ENCODE data around the gene DNAH9.

The DNAH9 gene

DNA sequence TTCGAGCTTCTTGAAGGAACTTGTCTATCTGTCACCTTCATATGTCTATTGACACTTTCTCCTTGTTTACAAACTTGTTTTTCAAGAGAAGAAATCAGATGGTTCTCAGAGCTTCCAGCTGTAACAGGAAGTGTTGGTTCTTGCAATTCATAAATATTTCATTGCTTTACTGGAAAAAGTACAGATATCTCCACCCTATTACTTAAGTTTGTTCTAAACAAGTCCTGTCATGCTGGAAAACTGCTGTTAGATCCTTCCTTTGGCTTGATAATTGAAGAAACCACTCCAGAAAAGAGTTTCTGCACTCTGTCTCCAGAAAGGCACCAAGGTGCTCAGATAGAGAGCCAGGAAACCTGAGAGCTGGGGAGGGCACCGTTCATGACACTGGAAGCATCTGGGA is 181.6 kb downstream of the DNAH9 start:
- H3K27ac ChIP-seq (ENCODE audit: low read depth, low read length): no peak overlapping the region
- no peaks in the 10 kb centered on the region for H3K36me3 ChIP-seq (ENCODE audit: control insufficient read depth in 5 of 5, insufficient read depth in 5 of 5, low read length in 5 of 5)
- H3K9me3 ChIP-seq (ENCODE audit: control insufficient read depth in 5 of 5, low read length in 5 of 5): no peaks in the 10 kb centered on the region
- no peak overlapping the region for H3K4me3 ChIP-seq (ENCODE audit: low read depth in 1 of 5, low read length in 5 of 5)
- H3K9ac ChIP-seq (ENCODE audit: low read length in 5 of 5): no peak overlapping the region
- H3K27me3 ChIP-seq (ENCODE audit: control insufficient read depth in 5 of 5, insufficient read depth in 4 of 5, low read length in 5 of 5): no peaks in the 10 kb centered on the region
- peaks cover 0 to 14% (median 11%) of the 10 kb centered on the region in 5 donors for H3K4me1 ChIP-seq (ENCODE audit: control insufficient read depth in 5 of 5, insufficient read depth in 5 of 5, low read length in 5 of 5)

DNA sequence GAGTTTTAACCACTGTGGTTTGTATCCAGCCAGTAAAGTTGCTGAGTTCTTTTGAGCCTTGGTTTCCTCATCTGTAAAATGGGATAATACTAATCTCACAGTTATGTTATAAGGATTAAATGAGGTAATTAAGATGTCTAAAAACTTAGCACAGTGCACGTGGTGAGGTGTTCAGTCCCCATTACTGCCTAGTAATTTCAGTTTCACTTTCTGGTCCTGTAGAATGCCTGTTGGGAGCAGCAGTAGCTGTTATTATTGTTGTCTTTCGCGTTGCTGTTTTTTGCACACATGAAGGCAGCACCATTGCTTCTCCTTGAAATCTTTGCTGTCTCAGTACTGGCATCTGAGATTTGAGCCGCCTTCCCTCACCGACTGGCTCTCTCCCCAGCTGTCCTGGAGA is 182.4 kb downstream of the DNAH9 start:
- no peaks in the 10 kb centered on the region for H3K36me3 ChIP-seq (ENCODE audit: control insufficient read depth in 5 of 5, insufficient read depth in 5 of 5, low read length in 5 of 5)
- no peak overlapping the region for H3K9ac ChIP-seq (ENCODE audit: low read length in 5 of 5)
- no peaks in the 10 kb centered on the region for H3K27me3 ChIP-seq (ENCODE audit: control insufficient read depth in 5 of 5, insufficient read depth in 4 of 5, low read length in 5 of 5)
- peak overlapping the region in 2 of 5 donors; percentile 3 to 39 for H3K4me3 ChIP-seq (ENCODE audit: low read depth in 1 of 5, low read length in 5 of 5)
- H3K9me3 ChIP-seq (ENCODE audit: control insufficient read depth in 5 of 5, low read length in 5 of 5): no peaks in the 10 kb centered on the region
- H3K27ac ChIP-seq (ENCODE audit: low read depth, low read length): no peak overlapping the region
- H3K4me1 ChIP-seq (ENCODE audit: control insufficient read depth in 5 of 5, insufficient read depth in 5 of 5, low read length in 5 of 5): peaks cover 0 to 14% (median 11%) of the 10 kb centered on the region in 5 donors

DNA sequence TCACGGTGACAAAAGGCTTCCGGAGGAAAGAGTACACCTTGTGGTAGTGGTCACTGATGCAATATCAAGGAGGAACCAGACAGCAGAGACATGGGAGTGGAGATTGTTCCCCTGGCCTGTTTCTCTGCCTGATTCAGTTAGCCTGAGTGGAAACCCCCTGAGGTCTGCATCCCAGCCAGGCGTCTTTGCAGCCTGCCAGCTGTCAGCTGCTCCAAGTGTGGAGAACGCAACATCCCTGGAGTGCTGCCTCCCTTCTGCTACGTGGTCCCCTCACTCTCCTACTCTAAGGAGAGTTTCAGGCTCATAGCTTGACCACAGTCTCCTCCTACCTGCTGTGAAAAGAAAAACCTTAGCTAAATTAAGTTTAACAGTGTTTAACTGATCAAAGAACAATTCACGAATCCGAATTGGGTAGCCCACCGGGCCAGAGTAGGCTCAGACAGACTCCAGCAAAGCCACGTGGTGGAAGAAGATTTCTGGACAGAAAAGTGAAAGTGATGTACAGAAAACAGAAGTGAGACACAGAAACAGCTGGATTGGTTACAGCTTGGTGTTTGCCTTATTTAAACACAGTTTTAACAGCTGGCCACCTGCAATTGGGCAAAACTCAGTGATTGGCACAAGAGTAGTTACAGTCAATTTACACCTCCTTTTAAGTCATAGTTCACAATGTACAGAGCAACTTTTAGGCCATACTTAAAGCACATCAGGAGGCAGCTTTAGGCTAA is 188.6 kb downstream of the DNAH9 start:
- Histone ChIP-seq H3K4me1 (ENCODE audit: control insufficient read depth in 5 of 5, insufficient read depth in 5 of 5, low read length in 5 of 5) (no peaks in the 10 kb centered on the region), H3K9me3 (ENCODE audit: control insufficient read depth in 5 of 5, low read length in 5 of 5) (peaks cover 0 to 12% (median 6%) of the 10 kb centered on the region in 5 donors), H3K9ac (ENCODE audit: low read length in 5 of 5) (no peak overlapping the region), H3K27me3 (ENCODE audit: control insufficient read depth in 5 of 5, insufficient read depth in 4 of 5, low read length in 5 of 5) (no peaks in the 10 kb centered on the region), H3K27ac (ENCODE audit: low read depth, low read length) (no peak overlapping the region), H3K36me3 (ENCODE audit: control insufficient read depth in 5 of 5, insufficient read depth in 5 of 5, low read length in 5 of 5) (no peaks in the 10 kb centered on the region), H3K4me3 (ENCODE audit: low read depth in 1 of 5, low read length in 5 of 5) (no peak overlapping the region)

DNA sequence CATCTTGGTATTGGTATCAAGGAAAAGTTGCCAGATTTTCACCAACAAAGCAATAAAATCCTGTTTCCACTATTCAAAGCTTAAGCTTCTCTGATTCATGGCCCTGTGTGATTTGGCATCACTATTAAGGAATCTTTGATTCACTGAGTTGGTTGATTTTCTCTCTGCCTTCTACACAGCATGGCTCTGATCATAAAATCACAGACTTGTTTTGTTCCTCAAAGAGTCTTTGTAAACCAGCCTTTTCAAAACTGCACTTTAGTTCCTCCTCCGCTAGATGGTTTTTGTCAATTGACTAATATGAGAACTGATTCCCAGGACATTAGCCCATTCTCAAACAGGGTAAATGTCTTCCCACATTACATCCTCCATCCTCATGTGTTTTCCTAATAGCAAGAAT is 197.6 kb downstream of the DNAH9 start:
- H3K9ac ChIP-seq (ENCODE audit: low read length in 5 of 5): no peak overlapping the region
- H3K36me3 ChIP-seq (ENCODE audit: control insufficient read depth in 5 of 5, insufficient read depth in 5 of 5, low read length in 5 of 5): no peaks in the 10 kb centered on the region
- no peaks in the 10 kb centered on the region for H3K9me3 ChIP-seq (ENCODE audit: control insufficient read depth in 5 of 5, low read length in 5 of 5)
- no peaks in the 10 kb centered on the region for H3K27me3 ChIP-seq (ENCODE audit: control insufficient read depth in 5 of 5, insufficient read depth in 4 of 5, low read length in 5 of 5)
- no peaks in the 10 kb centered on the region for H3K4me1 ChIP-seq (ENCODE audit: control insufficient read depth in 5 of 5, insufficient read depth in 5 of 5, low read length in 5 of 5)
- no peak overlapping the region for H3K27ac ChIP-seq (ENCODE audit: low read depth, low read length)
- H3K4me3 ChIP-seq (ENCODE audit: low read depth in 1 of 5, low read length in 5 of 5): no peak overlapping the region

DNA sequence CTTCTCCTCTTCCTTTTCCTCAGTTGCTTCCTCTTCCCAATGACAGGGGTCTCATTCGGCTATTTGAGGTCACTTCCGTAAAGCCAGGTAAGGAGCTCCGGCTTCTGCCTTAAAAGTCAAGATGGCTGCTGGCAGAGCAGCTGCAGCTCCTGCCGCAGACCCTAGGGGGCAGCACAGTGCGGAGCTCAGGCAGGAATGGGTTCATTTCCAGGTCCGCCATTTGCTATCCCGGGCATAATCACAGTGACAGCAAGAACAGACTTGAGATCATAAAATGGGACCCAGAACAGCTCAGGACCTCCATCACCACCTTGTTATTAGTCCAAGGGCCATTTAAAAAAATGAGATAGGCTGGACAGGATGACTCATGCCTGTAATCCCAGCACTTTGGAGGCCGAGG is 199.5 kb downstream of the DNAH9 start:
- Histone ChIP-seq H3K4me3 (ENCODE audit: low read depth in 1 of 5, low read length in 5 of 5) (no peak overlapping the region), H3K9me3 (ENCODE audit: control insufficient read depth in 5 of 5, low read length in 5 of 5) (no peaks in the 10 kb centered on the region), H3K9ac (ENCODE audit: low read length in 5 of 5) (no peak overlapping the region), H3K27me3 (ENCODE audit: control insufficient read depth in 5 of 5, insufficient read depth in 4 of 5, low read length in 5 of 5) (no peaks in the 10 kb centered on the region), H3K36me3 (ENCODE audit: control insufficient read depth in 5 of 5, insufficient read depth in 5 of 5, low read length in 5 of 5) (no peaks in the 10 kb centered on the region), H3K27ac (ENCODE audit: low read depth, low read length) (no peak overlapping the region), H3K4me1 (ENCODE audit: control insufficient read depth in 5 of 5, insufficient read depth in 5 of 5, low read length in 5 of 5) (no peaks in the 10 kb centered on the region)

DNA sequence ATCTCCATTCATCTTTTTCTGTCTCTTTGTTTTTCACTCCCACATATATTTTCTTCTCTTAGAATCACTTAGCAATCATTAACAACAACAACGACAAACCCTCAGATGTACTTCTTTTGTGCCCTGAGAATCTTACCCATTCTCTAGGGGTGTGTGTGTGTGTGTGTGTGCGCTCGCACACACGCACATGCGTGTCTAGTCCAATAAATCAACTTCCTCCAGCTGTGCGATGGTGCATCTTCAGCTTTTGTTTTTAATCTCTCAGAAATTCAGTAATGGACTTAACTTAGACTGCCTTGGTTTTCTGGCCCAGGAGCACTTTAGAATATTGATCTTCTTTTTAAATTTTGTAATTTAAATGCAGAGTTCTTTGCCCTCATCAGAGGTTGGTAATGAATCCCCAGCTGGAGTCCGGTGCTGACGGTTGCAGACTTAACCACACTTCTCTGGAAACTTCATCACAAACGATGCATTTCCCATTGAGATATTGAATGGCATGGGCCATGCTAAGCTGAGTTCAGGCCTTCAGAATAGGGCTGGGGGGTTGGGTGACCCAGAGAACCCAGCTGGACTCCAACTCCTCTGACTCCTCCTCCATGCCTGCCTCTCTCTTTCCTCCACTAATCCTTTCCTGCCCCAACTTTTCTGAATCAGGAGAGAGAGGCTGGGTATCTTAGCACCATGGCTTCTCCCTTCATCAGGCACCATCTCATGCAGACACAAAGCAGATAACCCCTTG is 205.1 kb downstream of the DNAH9 start:
- Histone ChIP-seq H3K27ac (ENCODE audit: low read depth, low read length) (no peak overlapping the region), H3K9me3 (ENCODE audit: control insufficient read depth in 5 of 5, low read length in 5 of 5) (no peaks in the 10 kb centered on the region), H3K4me3 (ENCODE audit: low read depth in 1 of 5, low read length in 5 of 5) (no peak overlapping the region), H3K36me3 (ENCODE audit: control insufficient read depth in 5 of 5, insufficient read depth in 5 of 5, low read length in 5 of 5) (no peaks in the 10 kb centered on the region), H3K4me1 (ENCODE audit: control insufficient read depth in 5 of 5, insufficient read depth in 5 of 5, low read length in 5 of 5) (peaks cover 2 to 12% (median 11%) of the 10 kb centered on the region in 5 donors), H3K27me3 (ENCODE audit: control insufficient read depth in 5 of 5, insufficient read depth in 4 of 5, low read length in 5 of 5) (no peaks in the 10 kb centered on the region), H3K9ac (ENCODE audit: low read length in 5 of 5) (no peak overlapping the region)

DNA sequence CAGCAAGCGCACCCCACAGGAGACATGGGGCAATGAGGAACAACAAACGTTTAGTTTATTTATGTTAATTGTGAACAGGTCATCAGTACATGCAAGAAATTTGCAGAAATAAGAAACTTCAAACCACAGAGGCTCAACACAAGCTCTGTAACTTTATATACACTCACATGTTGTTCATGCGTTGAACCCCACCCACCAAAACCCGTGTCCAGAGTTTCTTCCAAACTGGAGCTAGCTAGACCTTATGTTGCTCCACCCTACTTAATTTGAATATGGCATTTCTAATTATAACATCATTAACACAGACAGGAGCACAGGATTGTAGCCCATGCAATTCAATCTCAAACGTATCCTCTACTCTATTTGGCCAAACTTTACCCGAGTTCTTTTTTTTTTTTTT is 206.9 kb downstream of the DNAH9 start:
- Histone ChIP-seq H3K36me3 (ENCODE audit: control insufficient read depth in 5 of 5, insufficient read depth in 5 of 5, low read length in 5 of 5) (no peaks in the 10 kb centered on the region), H3K4me3 (ENCODE audit: low read depth in 1 of 5, low read length in 5 of 5) (no peak overlapping the region), H3K27ac (ENCODE audit: low read depth, low read length) (no peak overlapping the region), H3K9ac (ENCODE audit: low read length in 5 of 5) (no peak overlapping the region), H3K27me3 (ENCODE audit: control insufficient read depth in 5 of 5, insufficient read depth in 4 of 5, low read length in 5 of 5) (no peaks in the 10 kb centered on the region), H3K9me3 (ENCODE audit: control insufficient read depth in 5 of 5, low read length in 5 of 5) (no peaks in the 10 kb centered on the region), H3K4me1 (ENCODE audit: control insufficient read depth in 5 of 5, insufficient read depth in 5 of 5, low read length in 5 of 5) (peaks cover 3 to 13% (median 11%) of the 10 kb centered on the region in 5 donors)

DNA sequence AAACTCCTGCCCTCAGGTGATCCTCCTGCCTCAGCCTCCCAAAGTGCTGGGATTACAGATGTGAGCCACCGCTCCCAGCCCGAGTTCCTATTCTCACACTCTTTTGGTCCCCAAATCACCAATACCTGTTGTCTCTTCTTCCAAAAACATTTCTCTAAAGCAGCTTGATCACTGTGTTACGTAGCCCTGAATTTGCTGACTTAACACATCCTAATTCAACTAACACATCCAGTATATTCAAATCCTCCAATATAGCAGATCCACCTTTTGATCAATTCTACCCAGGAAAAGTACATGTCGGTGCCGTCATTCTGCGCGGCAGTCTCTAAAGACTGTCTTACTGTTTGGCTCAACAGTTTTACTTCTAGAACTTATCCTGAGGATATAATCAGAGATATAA is 207.7 kb downstream of the DNAH9 start:
- H3K27ac ChIP-seq (ENCODE audit: low read depth, low read length): no peak overlapping the region
- H3K4me1 ChIP-seq (ENCODE audit: control insufficient read depth in 5 of 5, insufficient read depth in 5 of 5, low read length in 5 of 5): peaks cover 3 to 13% (median 11%) of the 10 kb centered on the region in 5 donors
- no peaks in the 10 kb centered on the region for H3K27me3 ChIP-seq (ENCODE audit: control insufficient read depth in 5 of 5, insufficient read depth in 4 of 5, low read length in 5 of 5)
- no peak overlapping the region for H3K4me3 ChIP-seq (ENCODE audit: low read depth in 1 of 5, low read length in 5 of 5)
- H3K9me3 ChIP-seq (ENCODE audit: control insufficient read depth in 5 of 5, low read length in 5 of 5): no peaks in the 10 kb centered on the region
- no peaks in the 10 kb centered on the region for H3K36me3 ChIP-seq (ENCODE audit: control insufficient read depth in 5 of 5, insufficient read depth in 5 of 5, low read length in 5 of 5)
- H3K9ac ChIP-seq (ENCODE audit: low read length in 5 of 5): no peak overlapping the region

DNA sequence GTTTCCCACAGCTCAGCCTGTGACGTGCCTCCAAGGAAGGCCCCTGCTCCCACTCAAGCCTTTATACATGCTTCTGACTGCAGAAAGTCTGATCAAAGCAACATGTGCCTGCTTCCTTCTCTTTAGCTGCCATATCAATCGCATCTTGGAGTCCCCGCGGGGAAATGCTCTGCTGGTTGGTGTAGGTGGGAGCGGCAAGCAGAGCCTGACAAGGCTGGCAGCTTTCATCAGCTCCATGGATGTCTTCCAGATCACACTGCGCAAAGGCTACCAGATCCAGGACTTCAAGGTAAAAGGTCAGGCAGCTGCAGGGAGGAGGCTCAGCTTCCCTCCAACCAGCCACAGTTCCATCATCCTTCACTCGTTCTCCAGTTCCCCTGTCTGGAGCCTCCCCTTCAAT is 209.3 kb downstream of the DNAH9 start:
- no peaks in the 10 kb centered on the region for H3K27me3 ChIP-seq (ENCODE audit: control insufficient read depth in 5 of 5, insufficient read depth in 4 of 5, low read length in 5 of 5)
- no peak overlapping the region for H3K27ac ChIP-seq (ENCODE audit: low read depth, low read length)
- H3K4me1 ChIP-seq (ENCODE audit: control insufficient read depth in 5 of 5, insufficient read depth in 5 of 5, low read length in 5 of 5): peaks cover 3 to 13% (median 11%) of the 10 kb centered on the region in 5 donors
- H3K9ac ChIP-seq (ENCODE audit: low read length in 5 of 5): no peak overlapping the region
- peak overlapping the region in 1 of 5 donors; percentile 25 for H3K4me3 ChIP-seq (ENCODE audit: low read depth in 1 of 5, low read length in 5 of 5)
- no peaks in the 10 kb centered on the region for H3K36me3 ChIP-seq (ENCODE audit: control insufficient read depth in 5 of 5, insufficient read depth in 5 of 5, low read length in 5 of 5)
- no peaks in the 10 kb centered on the region for H3K9me3 ChIP-seq (ENCODE audit: control insufficient read depth in 5 of 5, low read length in 5 of 5)

DNA sequence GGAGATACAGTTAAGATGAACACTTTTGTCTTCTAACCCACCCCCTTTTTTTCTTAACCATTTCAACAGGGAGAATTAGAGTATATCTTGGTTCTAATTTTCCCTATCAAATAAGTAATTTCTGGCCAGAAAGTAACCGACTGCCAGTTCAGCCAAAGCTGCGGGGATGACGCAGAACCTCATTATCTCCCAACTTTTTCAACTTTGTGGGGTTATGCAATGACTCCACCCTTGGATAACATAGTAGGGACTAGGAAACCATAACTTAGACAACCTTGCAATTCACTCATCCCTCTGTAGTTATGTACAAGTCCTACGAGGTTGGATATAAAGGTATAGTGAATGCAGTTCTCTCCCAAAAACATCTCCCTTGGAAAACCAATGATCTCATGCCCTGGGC is 215.0 kb downstream of the DNAH9 start:
- Histone ChIP-seq H3K4me3 (ENCODE audit: low read depth in 1 of 5, low read length in 5 of 5) (no peak overlapping the region), H3K9ac (ENCODE audit: low read length in 5 of 5) (no peak overlapping the region), H3K27ac (ENCODE audit: low read depth, low read length) (no peak overlapping the region), H3K36me3 (ENCODE audit: control insufficient read depth in 5 of 5, insufficient read depth in 5 of 5, low read length in 5 of 5) (no peaks in the 10 kb centered on the region), H3K4me1 (ENCODE audit: control insufficient read depth in 5 of 5, insufficient read depth in 5 of 5, low read length in 5 of 5) (peaks cover under 1 to 9% (median 2%) of the 10 kb centered on the region in 5 donors), H3K27me3 (ENCODE audit: control insufficient read depth in 5 of 5, insufficient read depth in 4 of 5, low read length in 5 of 5) (no peaks in the 10 kb centered on the region), H3K9me3 (ENCODE audit: control insufficient read depth in 5 of 5, low read length in 5 of 5) (no peaks in the 10 kb centered on the region)
